ENCODE data around the gene TAF10.

The TAF10 gene

GRCh38 chr11:6606471-6607189 is 5.4 kb downstream of the TAF10 start:
- no peak for TF ChIP-seq CTCF (conservative IDR thresholded peaks at IDR 0.05; ENCODE audit: control insufficient read depth, insufficient read depth, low read depth, low read length)
- H3K4me3 ChIP-seq (ENCODE audit: control insufficient read depth, low read depth, low read length), result peak overlapping the region; percentile 19
- DNase-seq (ENCODE audit: low read depth), result peak; percentile 92

- DNase-seq (ENCODE audit: low read depth), result no peak
- H3K4me3 ChIP-seq (ENCODE audit: control insufficient read depth, low read depth, low read length), result peak overlapping the region; percentile 99
- TF ChIP-seq CTCF (conservative IDR thresholded peaks at IDR 0.05; ENCODE audit: control insufficient read depth, insufficient read depth, low read depth, low read length), result no peak
Measured at GRCh38 chr11:6604790-6605189, 7.2 kb downstream of the TAF10 start.

GRCh38 chr11:6604081-6604626 is 7.9 kb downstream of the TAF10 start:
- TF ChIP-seq CTCF (conservative IDR thresholded peaks at IDR 0.05; ENCODE audit: control insufficient read depth, insufficient read depth, low read depth, low read length), result peak; percentile 16
- DNase-seq (ENCODE audit: low read depth), result peak; percentile 65
- H3K4me3 ChIP-seq (ENCODE audit: control insufficient read depth, low read depth, low read length), result peak overlapping the region; percentile 99

GRCh38 chr11:6603287-6604080 is 8.5 kb downstream of the TAF10 start, which contains the start of the genes ILK and RRP8:
ILK (plus strand) TSS chr11:6603774; CDS start chr11:6604272, 498 bp downstream.
RRP8 (minus strand) TSS chr11:6603616; CDS start chr11:6603502, 114 bp downstream.
- H3K4me3 ChIP-seq (ENCODE audit: control insufficient read depth, low read depth, low read length), result peak within 1 kb of the TSS; percentile 99
- TF ChIP-seq CTCF (conservative IDR thresholded peaks at IDR 0.05; ENCODE audit: control insufficient read depth, insufficient read depth, low read depth, low read length), result peak; percentile 6
- peak; percentile 86 for DNase-seq (ENCODE audit: low read depth)

GRCh38 chr11:6602096-6602940 is 9.7 kb downstream of the TAF10 start:
- H3K4me3 ChIP-seq (ENCODE audit: control insufficient read depth, low read depth, low read length), result peak overlapping the region; percentile 99
- no peak for TF ChIP-seq CTCF (conservative IDR thresholded peaks at IDR 0.05; ENCODE audit: control insufficient read depth, insufficient read depth, low read depth, low read length)
- no peak for DNase-seq (ENCODE audit: low read depth)

GRCh38 chr11:6601041-6601461 is 11.0 kb downstream of the TAF10 start:
- H3K4me3 ChIP-seq (ENCODE audit: control insufficient read depth, low read depth, low read length), result no peak overlapping the region
- no peak for DNase-seq (ENCODE audit: low read depth)
- TF ChIP-seq CTCF (conservative IDR thresholded peaks at IDR 0.05; ENCODE audit: control insufficient read depth, insufficient read depth, low read depth, low read length), result no peak
